HL-60 (cell line): ENCODE results near the gene SLC16A12.

Experiments
- GABPA ChIP-seq: IDR thresholded peaks from 2 replicates; pipeline ENCODE4 v1.6.1; 2012; ENCODE audit warnings: low read depth
- SPI1 ChIP-seq: IDR thresholded peaks from 2 replicates; pipeline ENCODE4 v1.6.1; 2012; ENCODE audit warnings: low read depth, mild to moderate bottlenecking, borderline replicate concordance
- TF ChIP-seq, protein P1 (sequence below): IDR thresholded peaks from one replicate; pipeline ENCODE4 v1.5.1; 2011; ENCODE audit warnings: low read length, control low read depth, inconsistent platforms; ENCODE audit not compliant: insufficient read depth

DNA sequence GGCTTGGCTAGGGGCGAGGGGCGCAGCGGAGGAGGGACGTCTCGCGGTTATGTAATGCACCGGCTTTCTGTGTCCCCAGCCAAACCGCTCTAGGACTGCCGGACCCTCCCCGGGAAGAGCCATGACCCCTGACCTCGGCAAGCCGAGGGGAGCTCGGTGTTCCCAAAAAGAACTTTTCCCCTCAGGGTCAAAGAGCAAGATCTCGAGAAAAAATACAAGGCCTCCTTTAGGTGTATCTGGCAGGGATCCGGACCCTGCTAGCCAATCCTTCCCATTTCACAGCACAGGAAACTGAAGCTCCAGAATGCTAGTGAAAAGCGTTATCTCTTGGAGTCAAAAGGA, 590 bp upstream of the SLC16A12 start:
- TF ChIP-seq, protein P1, sequence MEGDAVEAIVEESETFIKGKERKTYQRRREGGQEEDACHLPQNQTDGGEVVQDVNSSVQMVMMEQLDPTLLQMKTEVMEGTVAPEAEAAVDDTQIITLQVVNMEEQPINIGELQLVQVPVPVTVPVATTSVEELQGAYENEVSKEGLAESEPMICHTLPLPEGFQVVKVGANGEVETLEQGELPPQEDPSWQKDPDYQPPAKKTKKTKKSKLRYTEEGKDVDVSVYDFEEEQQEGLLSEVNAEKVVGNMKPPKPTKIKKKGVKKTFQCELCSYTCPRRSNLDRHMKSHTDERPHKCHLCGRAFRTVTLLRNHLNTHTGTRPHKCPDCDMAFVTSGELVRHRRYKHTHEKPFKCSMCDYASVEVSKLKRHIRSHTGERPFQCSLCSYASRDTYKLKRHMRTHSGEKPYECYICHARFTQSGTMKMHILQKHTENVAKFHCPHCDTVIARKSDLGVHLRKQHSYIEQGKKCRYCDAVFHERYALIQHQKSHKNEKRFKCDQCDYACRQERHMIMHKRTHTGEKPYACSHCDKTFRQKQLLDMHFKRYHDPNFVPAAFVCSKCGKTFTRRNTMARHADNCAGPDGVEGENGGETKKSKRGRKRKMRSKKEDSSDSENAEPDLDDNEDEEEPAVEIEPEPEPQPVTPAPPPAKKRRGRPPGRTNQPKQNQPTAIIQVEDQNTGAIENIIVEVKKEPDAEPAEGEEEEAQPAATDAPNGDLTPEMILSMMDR = no peak
- TF ChIP-seq GABPA (no peak), SPI1 (no peak)
